OCI-LY7 (cell line): ENCODE results near the gene OOSP4A. TPM values are rescaled to one million over a fixed set of nuclear protein-coding genes. Genes with fewer than 3 reads are reported as not detected.

Experiments
- BruUV-seq: library from RNA; stranded (reverse); fragments of 400-500 nt; replicated peaks from 2 replicates; lab custom pipeline; 2021; lab: Mats Ljungman, UMichigan
- CTCF ChIA-PET: fragments of 300-600 bp; sonication (Branson Sonifier 250); formaldehyde crosslinking; loops from one replicate; lab custom pipeline; 2022; ENCODE audit warnings: antibody characterized with exemption; ENCODE audit not compliant: unreplicated experiment; lab: Charles Lee
- POLR2A ChIA-PET: fragments of 300-600 bp; sonication (Branson Sonifier 250); formaldehyde crosslinking; loops from one replicate; lab custom pipeline; 2022; ENCODE audit warnings: antibody characterized with exemption; lab: Charles Lee
- DNase-seq: peaks from one replicate; pipeline ENCODE4 v3.0.0-alpha.2; 2015; ENCODE audit warnings: low spot score
- H2AFZ ChIP-seq: fragments of 200-600 bp; sonication (generic), shearing (Covaris generic); 2 replicates; pipeline ENCODE4 v1.6.1; 2014; ENCODE audit warnings: mild to moderate bottlenecking, antibody characterized with exemption, low read length, moderate library complexity
- H3K27ac ChIP-seq: fragments of 200-600 bp; sonication (generic); 2 replicates; pipeline ENCODE4 v1.5.1; 2014; ENCODE audit warnings: mixed run types, low read depth, mild to moderate bottlenecking, moderate library complexity, low read length, inconsistent platforms; ENCODE audit not compliant: poor library complexity, severe bottlenecking
- H3K36me3 ChIP-seq: fragments of 200-600 bp; sonication (generic); 2 replicates; pipeline ENCODE4 v1.6.1; 2014; ENCODE audit warnings: mild to moderate bottlenecking, antibody characterized with exemption, low read length, moderate library complexity, mixed read lengths; ENCODE audit not compliant: insufficient read depth
- H3K4me1 ChIP-seq: fragments of 200-600 bp; sonication (generic); 2 replicates; pipeline ENCODE4 v1.5.1; 2014; ENCODE audit warnings: mild to moderate bottlenecking, low read length; ENCODE audit not compliant: insufficient read depth, poor library complexity, severe bottlenecking
- H3K4me2 ChIP-seq: fragments of 200-600 bp; sonication (generic); 2 replicates; pipeline ENCODE4 v1.6.1; 2014; ENCODE audit warnings: mild to moderate bottlenecking, low read length
- H3K4me3 ChIP-seq: fragments of 200-600 bp; sonication (generic); 2 replicates; pipeline ENCODE4 v1.5.1; 2014; ENCODE audit warnings: mild to moderate bottlenecking, low read depth, low read length; ENCODE audit not compliant: poor library complexity, severe bottlenecking
- H3K79me2 ChIP-seq: fragments of 200-600 bp; sonication (generic); 2 replicates; pipeline ENCODE4 v1.6.1; 2016; ENCODE audit warnings: low read depth, mild to moderate bottlenecking, low read length, moderate library complexity, mixed read lengths; ENCODE audit not compliant: insufficient read depth
- H3K9me2 ChIP-seq: fragments of 200-600 bp; sonication (generic); 2 replicates; pipeline ENCODE4 v1.6.1; 2016; ENCODE audit warnings: mild to moderate bottlenecking, low read length, mixed read lengths; ENCODE audit not compliant: insufficient read depth
- H3K9me3 ChIP-seq: fragments of 200-600 bp; sonication (generic); 2 replicates; pipeline ENCODE4 v1.6.1; 2014; ENCODE audit warnings: mild to moderate bottlenecking, mixed run types, low read length, mixed read lengths
- H4K20me1 ChIP-seq: fragments of 200-600 bp; sonication (generic); 2 replicates; pipeline ENCODE4 v1.6.1; 2014; ENCODE audit warnings: mild to moderate bottlenecking, antibody characterized with exemption, low read length, moderate library complexity, mixed read lengths; ENCODE audit not compliant: insufficient read depth
- CTCF ChIP-seq: fragments of 200-600 bp; sonication (generic); conservative IDR thresholded peaks from 2 replicates; pipeline ENCODE4 v1.5.1; 2014; ENCODE audit warnings: mild to moderate bottlenecking, antibody characterized with exemption, low read length, moderate library complexity, mixed read lengths
- EZH2phosphoT487 ChIP-seq: fragments of 200-600 bp; sonication (generic); IDR thresholded peaks from 2 replicates; pipeline ENCODE4 v1.6.1; 2018; ENCODE audit warnings: low read depth, borderline replicate concordance, mild to moderate bottlenecking, mixed run types, antibody characterized with exemption, low read length, moderate library complexity, mixed read lengths
- intact Hi-C: fragments of 100-400 bp; cut with micrococcal nuclease; formaldehyde crosslinking; loops from one replicate; pipeline ENCODE4 v1.10.0; 2022; ENCODE audit not compliant: unreplicated experiment
- total RNA-seq, 2 experiments: library from RNA; depleted of rRNA in 1 of 2; stranded (reverse); fragments of >200 nt in 1 of 2; shearing (Covaris generic) in 1 of 2; gene quantifications; 2 replicates each; pipeline ENCODE4 v1.2.3, GENCODE V29; 2014 to 2022

OOSP4A gene
- total RNA-seq, 2 experiments from 2014 or later = not detected

- DNase-seq = no peak
- H2AFZ ChIP-seq = no peak within 1 kb of the TSS
- no peak within 1 kb of the TSS for H3K4me3 ChIP-seq
- H3K36me3 ChIP-seq = no peaks in the 10 kb centered on the region
- H3K9me3 ChIP-seq = no peaks in the 10 kb centered on the region
- no TSS peak for BruUV-seq
- no peak within 1 kb of the TSS for H3K27ac ChIP-seq
- ChIA-PET POLR2A (no interaction called here), CTCF (no interaction called here)
- no peaks in the 10 kb centered on the region for H3K79me2 ChIP-seq
- intact Hi-C loops = no loop called here
- H3K9me2 ChIP-seq = no peaks in the 10 kb centered on the region
- TF ChIP-seq EZH2phosphoT487 (no peak), CTCF (no peak)
- no peaks in the 10 kb centered on the region for H3K4me1 ChIP-seq
- no peak within 1 kb of the TSS for H3K4me2 ChIP-seq
- no peaks in the 10 kb centered on the region for H4K20me1 ChIP-seq
Observed at GRCh38 chr11:59938132-59938531, 25.7 kb upstream of the OOSP4A start, which contains the start of gene OOSP1. Gene OOSP1 (plus strand): TSS chr11:59938432. CDS start chr11:59938455, 23 bp downstream.

GRCh38 chr11:59938718-59939117 lies 25.1 kb upstream of the OOSP4A start:
- no peaks in the 10 kb centered on the region for H3K9me3 ChIP-seq
- no TSS peak for BruUV-seq
- no peaks in the 10 kb centered on the region for H3K79me2 ChIP-seq
- no peak overlapping the region for H3K4me3 ChIP-seq
- H2AFZ ChIP-seq = no peak overlapping the region
- no peak overlapping the region for H3K4me2 ChIP-seq
- DNase-seq = no peak
- TF ChIP-seq EZH2phosphoT487 (no peak), CTCF (no peak)
- H3K9me2 ChIP-seq = no peaks in the 10 kb centered on the region
- CTCF ChIA-PET = no interaction called here
- no peak overlapping the region for H3K27ac ChIP-seq
- intact Hi-C loops = no loop called here
- H4K20me1 ChIP-seq = no peaks in the 10 kb centered on the region
- H3K4me1 ChIP-seq = no peaks in the 10 kb centered on the region
- POLR2A ChIA-PET = no interaction called here
- no peaks in the 10 kb centered on the region for H3K36me3 ChIP-seq

GRCh38 chr11:59939482-59939881 lies 24.4 kb upstream of the OOSP4A start:
- CTCF ChIA-PET = no interaction called here
- intact Hi-C loops = no loop called here

More at GRCh38 chr11:59939482-59939881, 24.4 kb upstream of the OOSP4A start:
- Histone ChIP-seq H3K4me1 (no peaks in the 10 kb centered on the region), H4K20me1 (no peaks in the 10 kb centered on the region), H3K79me2 (no peaks in the 10 kb centered on the region), H3K4me2 (no peak overlapping the region), H3K9me2 (no peaks in the 10 kb centered on the region), H2AFZ (no peak overlapping the region), H3K9me3 (no peaks in the 10 kb centered on the region), H3K36me3 (no peaks in the 10 kb centered on the region), H3K4me3 (no peak overlapping the region), H3K27ac (no peak overlapping the region)
- no TSS peak for BruUV-seq
- DNase-seq = no peak
- TF ChIP-seq EZH2phosphoT487 (no peak), CTCF (no peak)
- POLR2A ChIA-PET = no interaction called here
